MCF 10A (cell line): ENCODE measurements around the gene MYF5. TPM values are rescaled to one million over a fixed set of nuclear protein-coding genes. Genes with fewer than 3 reads are reported as not detected.

ENCODE experiments used
- BruUV-seq: library from RNA; stranded (reverse); fragments of 400-500 nt; replicated peaks from 2 replicates; lab custom pipeline; 2021; lab: Mats Ljungman, UMichigan
- CTCF ChIA-PET: fragments of 300-600 bp; sonication (Branson Sonifier 250); formaldehyde crosslinking; extraction: SDS; loops from one replicate; lab custom pipeline; 2021; ENCODE audit warnings: antibody characterized with exemption, inconsistent platforms; lab: Yijun Ruan, JAX
- POLR2A ChIA-PET: fragments of 300-600, 350-650 bp; sonication (Branson Sonifier 250); formaldehyde crosslinking; extraction: SDS; loops from one replicate; lab custom pipeline; 2020; ENCODE audit warnings: antibody characterized with exemption, inconsistent platforms; lab: Yijun Ruan, JAX
- DNase-seq: peaks from one replicate; pipeline ENCODE4 v3.0.0-alpha.2; 2018; ENCODE audit not compliant: unreplicated experiment
- H3K27ac Mint-ChIP-seq: one replicate; pipeline ENCODE4 v1.8.0; 2022; ENCODE audit warnings: mild to moderate bottlenecking, low read depth, mixed read lengths; ENCODE audit not compliant: unreplicated experiment
- H3K27me3 Mint-ChIP-seq: one replicate; pipeline ENCODE4 v1.8.0; 2022; ENCODE audit warnings: mixed read lengths; ENCODE audit not compliant: insufficient read depth, unreplicated experiment
- H3K36me3 Mint-ChIP-seq: one replicate; pipeline ENCODE4 v1.8.0; 2022; ENCODE audit warnings: mild to moderate bottlenecking, moderate library complexity, mixed read lengths; ENCODE audit not compliant: insufficient read depth, unreplicated experiment
- H3K4me1 Mint-ChIP-seq: one replicate; pipeline ENCODE4 v1.8.0; 2022; ENCODE audit warnings: mixed read lengths; ENCODE audit not compliant: insufficient read depth, unreplicated experiment
- H3K4me3 Mint-ChIP-seq: one replicate; pipeline ENCODE4 v1.8.0; 2022; ENCODE audit warnings: mild to moderate bottlenecking, moderate library complexity, mixed read lengths; ENCODE audit not compliant: unreplicated experiment
- H3K9me3 Mint-ChIP-seq: one replicate; pipeline ENCODE4 v1.8.0; 2022; ENCODE audit warnings: mixed read lengths; ENCODE audit not compliant: unreplicated experiment
- CTCF ChIP-seq: fragments of 200-600 bp; IDR thresholded peaks from one replicate; pipeline ENCODE4 v1.8.0; 2022; ENCODE audit warnings: antibody characterized with exemption, mild to moderate bottlenecking; ENCODE audit not compliant: unreplicated experiment
- intact Hi-C: fragments of 100-400 bp; cut with micrococcal nuclease; formaldehyde crosslinking; loops from 2 replicates; pipeline ENCODE4 v1.14.1; 2022
- total RNA-seq: library from RNA; stranded (reverse); gene quantifications from 2 replicates; pipeline ENCODE4 v1.2.3, GENCODE V29; 2022

MYF5 gene
- total RNA-seq, 1 experiment from 2014 or later = not detected

- no peaks in the 10 kb centered on the region for H3K36me3 Mint-ChIP-seq
- H3K4me3 Mint-ChIP-seq = no peak overlapping the region
- peaks cover 26% of the 10 kb centered on the region for H3K27me3 Mint-ChIP-seq
- no peaks in the 10 kb centered on the region for H3K9me3 Mint-ChIP-seq
- peaks cover 11% of the 10 kb centered on the region for H3K4me1 Mint-ChIP-seq
- H3K27ac Mint-ChIP-seq = no peak overlapping the region
- POLR2A ChIA-PET = no interaction called here
- BruUV-seq = no TSS peak
- no peak for TF ChIP-seq CTCF
- intact Hi-C loops = no loop called here
- CTCF ChIA-PET = no interaction called here
- no peak for DNase-seq
Observed at GRCh38 chr12:80701388-80701787, 15.3 kb upstream of the MYF5 start.

DNA sequence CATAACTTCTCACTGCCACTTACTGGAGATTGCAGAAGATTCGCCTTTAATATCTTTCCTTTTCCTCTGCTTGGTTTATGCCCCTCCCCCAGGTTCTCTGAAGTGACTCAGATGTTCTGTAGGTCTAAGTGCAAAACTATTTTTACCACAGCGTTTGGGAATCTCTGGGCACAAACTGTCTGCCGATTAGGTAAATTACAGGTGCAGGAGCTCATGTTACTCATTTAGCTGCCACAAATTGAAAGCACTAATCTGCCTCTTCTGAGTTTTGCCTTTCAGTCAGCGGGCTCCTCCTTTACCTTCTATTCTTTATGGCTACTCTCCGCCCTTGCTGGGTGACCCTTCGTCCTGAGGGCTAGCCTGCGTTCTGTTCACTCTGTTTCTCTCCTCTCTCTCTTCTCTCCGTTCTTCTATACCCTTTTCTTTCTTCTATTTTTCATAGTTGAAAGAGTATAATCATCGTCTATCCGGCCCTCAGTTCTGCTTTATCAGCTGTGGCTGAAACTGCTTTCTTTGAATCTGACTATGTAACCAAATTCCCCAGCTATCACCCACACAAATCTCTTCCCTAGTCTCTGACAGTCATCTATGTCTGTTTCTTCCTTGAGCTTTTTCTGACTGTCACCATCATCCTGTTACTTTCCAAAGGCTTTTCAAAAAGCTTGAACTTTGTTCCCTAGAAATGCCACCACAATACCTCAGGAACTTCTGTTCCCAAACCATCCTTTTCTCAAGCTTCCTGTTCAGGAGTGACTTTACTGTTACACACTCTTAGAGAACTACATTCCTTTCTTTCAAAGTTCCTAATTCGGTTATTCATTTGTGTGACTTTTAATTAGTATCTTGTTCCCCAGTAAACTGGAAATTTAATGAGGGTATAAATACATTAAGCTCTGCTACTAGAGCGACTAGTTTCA lies 13.6 kb upstream of the MYF5 start:
- Mint-ChIP-seq H3K36me3 (no peaks in the 10 kb centered on the region), H3K27ac (no peak overlapping the region), H3K4me1 (peaks cover 11% of the 10 kb centered on the region), H3K4me3 (peak overlapping the region; percentile 53), H3K9me3 (no peaks in the 10 kb centered on the region), H3K27me3 (peaks cover 13% of the 10 kb centered on the region)
- CTCF ChIA-PET = interaction anchor here (0.6 to 1.3 kb wide), 5 partner anchors 35 to 116 kb away, joined by 3 to 5 read pairs (median 3); no protein-coding TSS in a partner anchor
- POLR2A ChIA-PET = interaction anchor here (0.6 to 1.4 kb wide), 3 partner anchors 8 to 1786 kb away, joined by 3 to 8 read pairs (median 3); no protein-coding TSS in a partner anchor
- no peak for TF ChIP-seq CTCF
- TSS peak; percentile 70 for BruUV-seq
- intact Hi-C loops = no loop called here
- peak; percentile 89 for DNase-seq

DNA sequence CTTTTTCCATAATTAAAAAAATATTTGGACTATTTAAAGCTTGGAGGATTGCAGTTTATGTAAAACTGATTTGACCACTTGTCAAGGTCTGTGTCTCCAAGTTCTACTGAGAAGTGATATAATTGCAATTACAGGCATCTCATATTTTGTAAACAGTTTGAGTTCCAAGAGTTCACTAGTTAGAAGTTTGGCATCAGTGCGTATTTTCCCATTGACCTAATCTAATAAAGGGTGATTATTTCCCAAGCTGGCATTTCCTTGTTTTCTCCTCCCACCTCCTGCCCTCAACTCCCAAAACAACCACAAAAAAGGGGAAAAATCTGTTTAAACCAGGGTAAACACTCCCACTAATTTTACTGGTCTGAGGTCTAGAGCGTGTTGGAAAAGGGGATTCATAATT lies 12.3 kb upstream of the MYF5 start:
- intact Hi-C loops = no loop called here
- Mint-ChIP-seq H3K4me3 (no peak overlapping the region), H3K4me1 (peaks cover 11% of the 10 kb centered on the region), H3K27me3 (peaks cover under 1% of the 10 kb centered on the region), H3K9me3 (no peaks in the 10 kb centered on the region), H3K36me3 (no peaks in the 10 kb centered on the region), H3K27ac (no peak overlapping the region)
- BruUV-seq = no TSS peak
- ChIA-PET POLR2A (interaction anchor here (0.6 to 0.7 kb wide), 2 partner anchors 16 to 134 kb away, joined by 3 read pairs; no protein-coding TSS in a partner anchor), CTCF (no interaction called here)
- no peak for DNase-seq
- no peak for TF ChIP-seq CTCF

DNA sequence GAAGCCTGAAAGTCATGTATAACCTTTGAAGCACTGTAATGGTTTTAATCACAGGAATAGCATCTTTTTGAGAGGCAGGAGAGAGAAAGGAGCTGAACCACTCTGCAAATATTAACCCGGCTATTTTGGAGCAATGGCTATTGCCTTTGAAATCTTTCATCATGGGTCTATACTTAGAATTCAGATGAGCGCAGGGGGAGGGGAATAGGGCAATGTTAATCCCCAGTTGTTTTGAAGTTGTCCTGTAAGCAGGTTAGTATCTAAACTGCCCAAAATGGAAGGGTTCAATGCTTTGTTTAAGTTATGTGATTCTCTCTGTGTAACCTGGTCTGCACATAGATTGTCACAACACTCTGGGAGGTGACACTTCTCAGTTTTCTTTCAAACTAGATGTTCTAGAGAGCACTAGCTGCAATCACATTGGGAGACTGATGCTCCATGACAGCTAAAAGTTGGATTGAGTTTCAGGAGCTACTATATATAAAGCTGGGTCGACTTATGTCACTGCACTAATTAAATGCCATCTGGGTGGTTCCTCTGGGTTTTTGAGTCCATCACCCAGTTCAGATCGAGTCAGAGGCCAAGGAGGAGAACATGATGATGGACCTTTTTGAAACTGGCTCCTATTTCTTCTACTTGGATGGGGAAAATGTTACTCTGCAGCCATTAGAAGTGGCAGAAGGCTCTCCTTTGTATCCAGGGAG lies 9.4 kb upstream of the MYF5 start, which contains the start of gene MYF6:
TSS of gene MYF6 (plus strand) at position 509 of the 704 bp plus-strand sequence. CDS start at position 595, 86 bp downstream.
- DNase-seq = no peak
- POLR2A ChIA-PET = no interaction called here
- Mint-ChIP-seq H3K9me3 (no peaks in the 10 kb centered on the region), H3K27me3 (no peaks in the 10 kb centered on the region), H3K4me1 (peaks cover 11% of the 10 kb centered on the region), H3K36me3 (no peaks in the 10 kb centered on the region), H3K27ac (no peak within 1 kb of the TSS), H3K4me3 (no peak within 1 kb of the TSS)
- no TSS peak for BruUV-seq
- CTCF ChIA-PET = interaction anchor here (1.0 kb wide), 1 partner anchor 10 kb away, joined by 3 read pairs; no protein-coding TSS in a partner anchor
- intact Hi-C loops = no loop called here
- TF ChIP-seq CTCF = no peak
